ENCODE measurements around the gene DRAM1. TPM values are rescaled to one million over a fixed set of nuclear protein-coding genes. Genes with fewer than 3 reads are reported as not detected.
"Not testable (repeated sequence)": the region's sequence is repeated elsewhere in the genome, so short reads cannot be mapped to it uniquely, and the experiment has no call there.

The DRAM1 gene
- polyA plus RNA-seq (ENCODE audit: insufficient read length) = 3.5 TPM

- DNase-seq = peak; percentile 89
Measured at GRCh38 chr12:101876861-101877805, at the start of gene DRAM1. Gene DRAM1 (plus strand): TSS chr12:101877580. CDS start chr12:101877790, 210 bp downstream.

- no peak for DNase-seq
Measured at GRCh38 chr12:101828463-101829196, 48.8 kb upstream of the DRAM1 start.

GRCh38 chr12:101829639-101830366 lies 47.6 kb upstream of the DRAM1 start:
- peak; percentile 32 for DNase-seq

GRCh38 chr12:101830367-101831325 lies 46.7 kb upstream of the DRAM1 start, which contains the start of gene GNPTAB:
Gene GNPTAB (minus strand): TSS chr12:101830959. CDS start chr12:101830675, 284 bp downstream.
- DNase-seq = peak; percentile 90

- DNase-seq = no peak
Measured at GRCh38 chr12:101832030-101832429, 45.4 kb upstream of the DRAM1 start.

GRCh38 chr12:101838628-101839323 lies 38.6 kb upstream of the DRAM1 start:
- DNase-seq = no peak

GRCh38 chr12:101839324-101840283 lies 37.8 kb upstream of the DRAM1 start:
- DNase-seq = peak; percentile 42

- no peak for DNase-seq
Measured at GRCh38 chr12:101841069-101841468, 36.3 kb upstream of the DRAM1 start.

GRCh38 chr12:101845137-101845711 lies 32.2 kb upstream of the DRAM1 start:
- no peak for DNase-seq

- DNase-seq = no peak
Measured at GRCh38 chr12:101847325-101847724, 30.1 kb upstream of the DRAM1 start.

GRCh38 chr12:101850199-101850598 lies 27.2 kb upstream of the DRAM1 start:
- no peak for DNase-seq

GRCh38 chr12:101852998-101853397 lies 24.4 kb upstream of the DRAM1 start:
- no peak for DNase-seq

GRCh38 chr12:101854747-101855146 lies 22.6 kb upstream of the DRAM1 start:
- DNase-seq = no peak

- DNase-seq = no peak
Measured at GRCh38 chr12:101855364-101855884, 22.0 kb upstream of the DRAM1 start.

- DNase-seq = no peak
Measured at GRCh38 chr12:101855976-101856375, 21.4 kb upstream of the DRAM1 start.

- not testable (repeated sequence) for DNase-seq
Measured at GRCh38 chr12:101856614-101857013, 20.8 kb upstream of the DRAM1 start.

- peak; percentile 21 for DNase-seq
Measured at GRCh38 chr12:101857043-101857558, 20.3 kb upstream of the DRAM1 start.

GRCh38 chr12:101858361-101858760 lies 19.0 kb upstream of the DRAM1 start:
- DNase-seq = no peak

Data from hindlimb muscle (tissue), 1 donor.